Fibroblast of lung (primary cell): ENCODE measurements around the gene RAB30. TPM values are rescaled to one million over a fixed set of nuclear protein-coding genes. Genes with fewer than 3 reads are reported as not detected.
"Not testable (repeated sequence)": the region's sequence is repeated elsewhere in the genome, so short reads cannot be mapped to it uniquely, and the experiment has no call there.

Source experiments
- DNase-seq, 2 donors: peaks; one replicate each; pipeline versions ENCODE4 v3.0.0 to v3.0.0-alpha.2; 2010; ENCODE audit warnings: low read depth in 2 of 2
- H2AFZ ChIP-seq: 2 replicates; pipeline ENCODE4 v1.5.1; 2012; ENCODE audit warnings: low read length, control low read depth, inconsistent platforms
- H3K27ac ChIP-seq: 2 replicates; pipeline ENCODE4 v1.5.1; 2011; ENCODE audit warnings: low read length, control low read depth; ENCODE audit not compliant: insufficient read depth
- H3K27me3 ChIP-seq: 2 replicates; pipeline ENCODE4 v1.5.1; 2011; ENCODE audit warnings: mild to moderate bottlenecking, low read length; ENCODE audit not compliant: control insufficient read depth, insufficient read depth
- H3K36me3 ChIP-seq: 2 replicates; pipeline ENCODE4 v1.5.1; 2011; ENCODE audit warnings: low read length; ENCODE audit not compliant: control insufficient read depth, insufficient read depth
- H3K4me1 ChIP-seq: 2 replicates; pipeline ENCODE4 v1.5.1; 2011; ENCODE audit warnings: low read length; ENCODE audit not compliant: control insufficient read depth, insufficient read depth; ENCODE audit errors: extremely low read depth
- H3K4me2 ChIP-seq: 2 replicates; pipeline ENCODE4 v1.5.1; 2011; ENCODE audit warnings: low read length, control low read depth; ENCODE audit not compliant: insufficient read depth; ENCODE audit errors: extremely low read depth
- H3K4me3 ChIP-seq, 4 experiments: fragments of 200-600 bp in 1 of 4; sonication (generic) in 1 of 4; replicated peaks in 1 of 4; 2 replicates each; pipeline ENCODE4 v1.5.1; 2011 to 2016; ENCODE audit warnings: low read length in 4 of 4, low read depth in 3 of 4, mild to moderate bottlenecking in 3 of 4, control low read depth in 2 of 4, inconsistent platforms in 1 of 4, mixed read lengths in 1 of 4; ENCODE audit not compliant: insufficient read depth in 1 of 4; ENCODE audit errors: control extremely low read depth in 1 of 4
- H3K79me2 ChIP-seq: 2 replicates; pipeline ENCODE4 v1.5.1; 2012; ENCODE audit warnings: mild to moderate bottlenecking, low read length, inconsistent platforms; ENCODE audit not compliant: control insufficient read depth, insufficient read depth
- H3K9ac ChIP-seq: 2 replicates; pipeline ENCODE4 v1.5.1; 2011; ENCODE audit warnings: mild to moderate bottlenecking, low read length, control low read depth; ENCODE audit not compliant: insufficient read depth
- H3K9me3 ChIP-seq: 2 replicates; pipeline ENCODE4 v1.5.1; 2012; ENCODE audit warnings: low read depth, low read length; ENCODE audit not compliant: control insufficient read depth, insufficient read depth
- H4K20me1 ChIP-seq: 2 replicates; pipeline ENCODE4 v1.5.1; 2011; ENCODE audit warnings: low read length; ENCODE audit not compliant: control insufficient read depth, insufficient read depth; ENCODE audit errors: extremely low read depth
- EZH2 ChIP-seq: IDR thresholded peaks from 2 replicates; pipeline ENCODE4 v1.5.1; 2012; ENCODE audit warnings: low read length, control low read depth, mild to moderate bottlenecking; ENCODE audit errors: missing control alignments
- polyA plus RNA-seq, 2 donors: library from polyadenylated mRNA; depleted of rRNA in 1 of 2; stranded (reverse) in 1 of 2; unstranded in 1 of 2; fragments of >200 nt; gene quantifications; 2 replicates each; pipeline ENCODE4 v1.2.1, GENCODE V29; 2011 to 2012; ENCODE audit warnings: missing spikeins in 1 of 2
- total RNA-seq: library from RNA; depleted of rRNA; stranded (reverse); fragments of >200 nt; gene quantifications from 2 replicates; pipeline ENCODE4 v1.2.1, GENCODE V29; 2014
- TF ChIP-seq, protein P1 (sequence below), 2 donors: IDR thresholded peaks in 1 of 2; conservative IDR thresholded peaks in 1 of 2; 1 replicate in 1 of 2; 2 replicates in 1 of 2; pipeline ENCODE4 v1.5.1; 2011 to 2012; ENCODE audit warnings: low read length in 2 of 2, control low read depth in 1 of 2, inconsistent platforms in 1 of 2, low read depth in 1 of 2, mild to moderate bottlenecking in 1 of 2

Gene RAB30
- total and polyA plus RNA-seq, 2 donors (not counting 1 experiment from before 2014, with no cell fraction given) = 33.9 to 45.2 TPM

DNA sequence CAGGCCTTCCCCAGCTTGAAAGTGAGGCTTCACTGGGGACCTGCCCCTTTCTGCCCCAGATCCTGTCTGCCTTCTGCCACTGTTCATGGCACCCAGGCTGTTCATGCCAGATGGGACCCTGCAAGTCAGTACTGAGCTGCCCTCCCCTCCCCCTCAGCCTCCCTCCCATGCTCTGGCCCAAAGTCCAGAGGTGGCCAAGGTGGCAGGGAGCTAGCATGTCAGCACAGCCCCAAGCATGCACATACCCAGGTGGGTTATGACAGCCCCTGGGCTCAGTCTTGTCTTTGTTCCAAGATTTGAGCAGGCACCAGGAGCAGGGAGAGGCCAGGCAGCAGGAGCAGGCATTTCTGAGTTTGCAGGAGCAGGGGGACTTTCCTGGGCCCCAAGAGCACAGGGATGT lies 126.0 kb downstream of the RAB30 start:
- Histone ChIP-seq H3K27me3 (no peaks in the 10 kb centered on the region), H2AFZ (no peak overlapping the region), H3K9ac (no peak overlapping the region), H3K4me2 (no peak overlapping the region), H4K20me1 (no peaks in the 10 kb centered on the region), H3K9me3 (no peaks in the 10 kb centered on the region), H3K27ac (no peak overlapping the region), H3K4me3 (no peak overlapping the region), H3K4me1 (no peaks in the 10 kb centered on the region), H3K36me3 (no peaks in the 10 kb centered on the region), H3K79me2 (no peaks in the 10 kb centered on the region)
- no peak for TF ChIP-seq EZH2
- TF ChIP-seq, protein P1, sequence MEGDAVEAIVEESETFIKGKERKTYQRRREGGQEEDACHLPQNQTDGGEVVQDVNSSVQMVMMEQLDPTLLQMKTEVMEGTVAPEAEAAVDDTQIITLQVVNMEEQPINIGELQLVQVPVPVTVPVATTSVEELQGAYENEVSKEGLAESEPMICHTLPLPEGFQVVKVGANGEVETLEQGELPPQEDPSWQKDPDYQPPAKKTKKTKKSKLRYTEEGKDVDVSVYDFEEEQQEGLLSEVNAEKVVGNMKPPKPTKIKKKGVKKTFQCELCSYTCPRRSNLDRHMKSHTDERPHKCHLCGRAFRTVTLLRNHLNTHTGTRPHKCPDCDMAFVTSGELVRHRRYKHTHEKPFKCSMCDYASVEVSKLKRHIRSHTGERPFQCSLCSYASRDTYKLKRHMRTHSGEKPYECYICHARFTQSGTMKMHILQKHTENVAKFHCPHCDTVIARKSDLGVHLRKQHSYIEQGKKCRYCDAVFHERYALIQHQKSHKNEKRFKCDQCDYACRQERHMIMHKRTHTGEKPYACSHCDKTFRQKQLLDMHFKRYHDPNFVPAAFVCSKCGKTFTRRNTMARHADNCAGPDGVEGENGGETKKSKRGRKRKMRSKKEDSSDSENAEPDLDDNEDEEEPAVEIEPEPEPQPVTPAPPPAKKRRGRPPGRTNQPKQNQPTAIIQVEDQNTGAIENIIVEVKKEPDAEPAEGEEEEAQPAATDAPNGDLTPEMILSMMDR (conservative IDR thresholded peaks at IDR 0.05 in 1 of 2, IDR thresholded peaks at IDR 0.05 in 1 of 2; ENCODE audit: low read depth in 1 of 2, low read length in 2 of 2) = no peak
- DNase-seq = no peak

DNA sequence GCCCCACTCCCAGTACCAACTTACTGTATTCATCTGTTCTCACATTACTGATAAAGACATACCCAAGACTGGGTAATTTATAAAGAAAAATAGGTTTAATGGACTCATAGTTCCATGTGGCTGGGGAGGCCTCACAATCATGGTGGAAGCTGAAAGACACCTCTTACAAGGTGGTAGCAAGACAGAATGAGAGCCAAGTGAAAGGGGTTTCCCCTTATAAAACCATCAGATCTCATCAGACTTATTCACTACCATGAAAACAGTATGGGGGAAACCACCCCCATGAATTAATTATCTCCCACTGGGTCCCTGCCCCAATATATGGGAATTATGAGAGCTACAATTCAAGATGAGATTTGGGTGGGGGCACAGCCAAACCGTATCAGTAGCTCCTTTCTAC lies 126.7 kb downstream of the RAB30 start:
- not testable (repeated sequence) for H3K4me3 ChIP-seq, H4K20me1 ChIP-seq, H3K36me3 ChIP-seq, DNase-seq, H3K9ac ChIP-seq, H3K27me3 ChIP-seq, H3K79me2 ChIP-seq, H3K4me2 ChIP-seq, H3K27ac ChIP-seq, H3K4me1 ChIP-seq, H3K9me3 ChIP-seq, H2AFZ ChIP-seq

DNA sequence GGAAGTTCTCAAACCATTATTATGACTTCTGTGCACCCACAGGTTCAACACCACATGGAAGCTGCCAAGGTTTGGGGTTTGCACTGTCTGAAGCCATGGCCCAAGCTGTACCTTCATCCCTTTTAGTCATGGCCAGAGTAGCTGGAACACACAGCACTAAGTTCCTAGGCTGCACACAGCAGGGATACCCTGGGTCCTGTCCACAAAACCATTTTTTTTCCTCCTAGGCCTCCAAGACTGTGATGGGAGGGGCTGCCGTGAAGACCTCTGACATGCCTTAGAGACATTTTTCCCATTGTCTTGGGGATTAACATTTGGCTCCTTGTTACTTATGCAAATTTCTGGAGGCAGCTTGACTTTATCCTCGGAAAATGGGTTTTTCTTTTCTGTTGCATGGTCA lies 127.5 kb downstream of the RAB30 start:
- no peaks in the 10 kb centered on the region for H3K9me3 ChIP-seq
- TF ChIP-seq, protein P1 (conservative IDR thresholded peaks at IDR 0.05 in 1 of 2, IDR thresholded peaks at IDR 0.05 in 1 of 2; ENCODE audit: low read depth in 1 of 2, low read length in 2 of 2) = no peak
- TF ChIP-seq EZH2 = no peak
- no peaks in the 10 kb centered on the region for H3K36me3 ChIP-seq
- no peak overlapping the region for H2AFZ ChIP-seq
- H3K4me3 ChIP-seq = no peak overlapping the region
- DNase-seq = no peak
- no peaks in the 10 kb centered on the region for H3K79me2 ChIP-seq
- no peak overlapping the region for H3K4me2 ChIP-seq
- H3K27ac ChIP-seq = no peak overlapping the region
- H3K4me1 ChIP-seq = no peaks in the 10 kb centered on the region
- no peak overlapping the region for H3K9ac ChIP-seq
- no peaks in the 10 kb centered on the region for H3K27me3 ChIP-seq
- no peaks in the 10 kb centered on the region for H4K20me1 ChIP-seq

DNA sequence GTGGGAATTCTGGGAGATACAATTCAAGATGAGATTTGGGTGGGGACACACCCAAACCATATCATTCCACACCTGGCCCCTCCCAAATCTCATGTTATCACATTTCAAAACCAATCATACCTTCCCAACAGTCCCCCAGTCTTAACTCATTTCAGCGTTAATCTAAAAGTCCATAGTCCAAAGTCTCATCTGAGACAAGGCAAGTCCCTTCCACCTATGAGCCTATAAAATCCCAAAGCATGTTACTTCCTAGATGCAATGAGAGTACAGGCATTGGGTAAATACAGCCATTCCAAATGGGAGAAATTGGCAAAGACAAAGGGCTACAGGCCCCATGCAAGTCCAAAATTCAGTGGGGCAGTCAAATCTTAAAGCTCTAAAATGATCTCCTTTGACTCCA lies 128.3 kb downstream of the RAB30 start:
- not testable (repeated sequence) for H3K27me3 ChIP-seq, DNase-seq, H2AFZ ChIP-seq, H3K4me2 ChIP-seq, H3K36me3 ChIP-seq, H3K4me1 ChIP-seq, H3K27ac ChIP-seq, H4K20me1 ChIP-seq, H3K4me3 ChIP-seq, H3K9me3 ChIP-seq, H3K9ac ChIP-seq, H3K79me2 ChIP-seq
